Thyroid gland (tissue), 4 donors: ENCODE data around the gene RASGRP4.

Source experiments
- CTCF ChIP-seq, 6 experiments: fragments of 200-600 bp in 3 of 6; fragments of 450-650 bp in 3 of 6; sonication (generic) in 3 of 6; IDR thresholded peaks; one replicate each; pipeline ENCODE4 v1.5.1; 2016 to 2019; ENCODE audit warnings: antibody characterized with exemption in 6 of 6, mild to moderate bottlenecking in 2 of 6, inconsistent platforms in 1 of 6, moderate library complexity in 1 of 6
- POLR2A ChIP-seq, 2 donors: fragments of 450-650 bp; IDR thresholded peaks; one replicate each; pipeline ENCODE4 v1.6.1; 2017; ENCODE audit warnings: antibody characterized with exemption in 2 of 2, mild to moderate bottlenecking in 2 of 2, moderate library complexity in 1 of 2

- TF ChIP-seq CTCF (IDR thresholded peaks at IDR 0.05) (no peak), POLR2A (IDR thresholded peaks at IDR 0.05) (no peak)
Observed at GRCh38 chr19:38437295-38437694, 11.3 kb upstream of the RASGRP4 start.
